Parathyroid adenoma (tissue), 2 donors: Measurements from ENCODE around the gene HPS5.

Experiments used
- H2AFZ ChIP-seq: fragments of 300-600 bp; sonication (generic); one replicate; pipeline ENCODE4 v1.7.0; 2017; ENCODE audit warnings: antibody characterized with exemption, mild to moderate bottlenecking
- H3K27ac ChIP-seq: fragments of 300-600 bp; sonication (generic); one replicate; pipeline ENCODE4 v1.7.0; 2017
- H3K27me3 ChIP-seq: fragments of 300-600 bp; sonication (generic); one replicate; pipeline ENCODE4 v1.7.0; 2017; ENCODE audit warnings: low read length; ENCODE audit not compliant: control insufficient read depth, insufficient read depth
- H3K36me3 ChIP-seq: fragments of 300-600 bp; sonication (generic); one replicate; pipeline ENCODE4 v1.7.0; 2017; ENCODE audit warnings: low read length; ENCODE audit not compliant: control insufficient read depth, insufficient read depth
- H3K4me1 ChIP-seq: fragments of 300-600 bp; sonication (generic); one replicate; pipeline ENCODE4 v1.7.0; 2017; ENCODE audit warnings: control low read depth
- H3K4me2 ChIP-seq: fragments of 300-600 bp; sonication (generic); one replicate; pipeline ENCODE4 v1.7.0; 2017; ENCODE audit warnings: low read length
- H3K4me3 ChIP-seq: fragments of 300-600 bp; sonication (generic); one replicate; pipeline ENCODE4 v1.7.0; 2017; ENCODE audit warnings: low read depth, low read length
- H3K79me2 ChIP-seq: fragments of 300-600 bp; sonication (generic); one replicate; pipeline ENCODE4 v1.7.0; 2017; ENCODE audit warnings: control low read depth
- H3K9ac ChIP-seq: fragments of 300-600 bp; sonication (generic); one replicate; pipeline ENCODE4 v1.7.0; 2017; ENCODE audit warnings: mild to moderate bottlenecking
- H3K9me3 ChIP-seq: fragments of 300-600 bp; sonication (generic); one replicate; pipeline ENCODE4 v1.7.0; 2017; ENCODE audit warnings: low read length; ENCODE audit not compliant: control insufficient read depth
- CTCF ChIP-seq: fragments of 300-600 bp; sonication (generic); IDR thresholded peaks from one replicate; pipeline ENCODE4 v1.7.0; 2017; ENCODE audit warnings: antibody characterized with exemption, mild to moderate bottlenecking
- donor health status: primary hyperparathyroidism.

Gene HPS5

DNA sequence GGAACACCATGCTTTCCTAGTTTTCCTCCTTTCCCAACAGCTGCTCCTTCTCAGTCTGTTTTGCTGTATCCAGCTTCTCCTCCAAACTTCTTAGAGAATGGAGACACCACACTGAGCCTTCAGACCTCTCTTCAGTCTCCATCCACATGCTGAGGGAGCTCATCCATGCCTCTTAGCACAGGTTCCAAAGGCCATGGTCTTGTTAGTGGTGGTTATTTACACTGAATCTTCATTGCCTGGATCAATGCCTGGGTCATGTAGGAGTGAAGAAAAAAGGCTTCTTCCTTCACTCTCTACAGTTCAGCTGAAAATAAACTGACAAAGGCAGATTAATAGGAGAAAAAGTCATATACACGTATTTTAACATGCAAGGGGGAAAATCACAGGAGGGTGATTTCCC lies 82.3 kb downstream of the HPS5 start:
- no peak overlapping the region for H3K9ac ChIP-seq
- H3K9me3 ChIP-seq, result no peaks in the 10 kb centered on the region
- H3K27me3 ChIP-seq, result no peaks in the 10 kb centered on the region
- no peaks in the 10 kb centered on the region for H3K36me3 ChIP-seq
- no peak for TF ChIP-seq CTCF
- no peak overlapping the region for H3K27ac ChIP-seq
- H3K79me2 ChIP-seq, result no peaks in the 10 kb centered on the region
- no peak overlapping the region for H3K4me3 ChIP-seq
- no peaks in the 10 kb centered on the region for H3K4me1 ChIP-seq
- no peak overlapping the region for H2AFZ ChIP-seq
- no peak overlapping the region for H3K4me2 ChIP-seq

DNA sequence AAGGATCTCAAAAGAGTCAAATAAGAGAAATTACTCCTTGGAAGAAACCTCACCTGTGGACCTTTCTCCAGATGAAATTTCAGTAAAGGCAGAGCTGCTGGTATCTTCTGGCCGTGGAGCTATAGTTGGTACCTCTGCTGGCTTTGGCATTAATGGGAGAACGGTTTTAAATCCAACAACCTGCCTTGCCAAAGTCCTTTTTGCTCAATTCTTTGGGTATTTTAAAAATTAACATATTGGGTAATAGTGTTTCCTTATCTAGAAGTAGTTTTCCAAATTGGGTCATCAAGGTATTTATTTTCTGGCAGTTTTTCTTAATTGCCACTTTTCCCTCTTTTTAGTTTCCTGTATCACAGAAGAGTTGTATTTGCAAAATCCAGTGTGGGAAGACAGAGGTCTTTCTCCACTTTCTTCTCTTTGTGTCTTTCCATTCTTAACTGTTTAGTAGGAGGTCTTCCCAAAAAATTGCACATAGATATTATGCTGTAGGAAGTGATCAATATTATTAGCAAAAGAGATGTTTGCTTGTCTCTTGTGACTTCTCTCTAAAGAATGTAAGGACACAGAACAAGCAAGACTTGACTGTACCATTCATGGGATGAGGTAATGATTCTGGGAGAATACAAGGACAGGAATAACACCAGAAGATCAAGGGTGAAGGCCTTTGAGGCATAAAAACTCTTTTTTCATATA lies 85.1 kb downstream of the HPS5 start, which contains the start of gene SAA4:
Gene SAA4, minus strand, starts transcription at position 139 of the 693 bp plus-strand sequence. CDS start 876 bp downstream, outside the sequence.
- no peaks in the 10 kb centered on the region for H3K27me3 ChIP-seq
- H3K4me1 ChIP-seq, result no peaks in the 10 kb centered on the region

DNA sequence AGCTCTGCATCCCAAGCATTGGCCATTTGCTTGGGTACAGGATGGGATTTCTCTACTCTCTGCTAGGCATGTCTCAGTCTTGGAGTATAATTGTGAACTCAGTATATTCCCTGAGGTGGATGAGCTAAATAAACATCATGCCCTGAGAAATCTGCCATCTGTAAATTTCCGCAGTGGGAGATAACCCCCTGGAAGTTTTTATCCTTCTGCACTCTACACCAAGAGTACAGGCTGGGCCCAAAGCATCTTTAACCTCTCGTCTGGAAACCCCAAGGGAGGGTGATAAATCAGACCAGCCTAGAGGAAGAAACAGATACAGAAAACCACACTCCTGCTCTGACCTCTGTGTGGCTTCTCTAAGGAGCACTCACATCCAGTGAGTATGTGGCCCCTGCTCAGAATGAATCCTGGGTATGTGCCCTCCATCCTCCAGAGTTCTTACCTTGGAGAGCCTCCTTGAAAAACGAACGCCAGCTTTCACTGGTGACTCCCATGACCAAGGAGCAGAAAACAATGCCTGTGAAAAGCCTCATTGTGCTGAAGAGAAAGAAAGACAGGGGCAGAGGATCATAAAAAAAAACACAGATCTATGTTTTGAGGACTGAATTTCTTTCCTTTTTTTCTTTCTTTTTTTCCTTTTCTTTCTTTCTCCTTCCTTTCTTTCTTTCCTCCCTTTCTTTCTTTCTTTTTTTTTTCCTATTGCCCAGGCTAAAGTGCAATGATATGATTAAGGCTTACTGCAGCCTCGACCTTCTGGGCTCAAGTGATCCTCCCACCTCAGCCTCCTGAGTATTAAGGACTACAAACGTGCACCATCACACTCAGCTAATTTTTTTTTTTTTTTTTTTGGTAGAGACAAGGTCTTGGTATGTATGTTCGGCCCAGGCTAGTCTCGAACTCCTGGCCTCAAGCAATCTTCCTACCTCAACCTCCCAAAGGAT lies 86.3 kb downstream of the HPS5 start:
- Histone ChIP-seq H3K36me3 (no peaks in the 10 kb centered on the region), H3K9ac (no peak overlapping the region)

More for the DNA sequence above, 85.1 kb downstream of the HPS5 start, which contains the start of gene SAA4:
- Histone ChIP-seq H3K36me3 (no peaks in the 10 kb centered on the region), H3K9me3 (no peaks in the 10 kb centered on the region), H3K4me2 (no peak within 1 kb of the TSS), H3K9ac (no peak within 1 kb of the TSS), H3K79me2 (no peaks in the 10 kb centered on the region), H3K27ac (no peak within 1 kb of the TSS), H2AFZ (no peak within 1 kb of the TSS), H3K4me3 (no peak within 1 kb of the TSS)
- no peak for TF ChIP-seq CTCF

DNA sequence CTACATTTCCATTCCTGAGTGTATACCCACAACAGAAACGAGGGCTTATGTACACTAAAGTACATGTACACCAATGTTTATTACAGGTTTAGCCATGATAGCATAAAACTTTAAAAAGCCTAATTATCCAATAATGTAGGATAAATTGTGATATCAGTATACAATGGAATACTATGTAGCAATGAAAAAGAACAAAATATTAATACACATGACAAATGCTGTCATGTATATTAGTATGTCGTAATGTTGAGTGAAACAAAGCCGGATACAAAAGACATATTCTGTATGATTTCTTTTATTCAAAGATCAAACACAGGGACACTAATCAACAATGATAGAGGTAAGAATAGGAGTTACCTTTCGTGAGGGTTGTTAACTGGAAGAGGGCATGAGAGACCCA lies 88.0 kb downstream of the HPS5 start:
- Histone ChIP-seq H3K4me1 (no peaks in the 10 kb centered on the region), H2AFZ (no peak overlapping the region), H3K36me3 (no peaks in the 10 kb centered on the region), H3K4me3 (no peak overlapping the region), H3K27ac (no peak overlapping the region), H3K9ac (no peak overlapping the region), H3K4me2 (no peak overlapping the region), H3K9me3 (no peaks in the 10 kb centered on the region), H3K27me3 (no peaks in the 10 kb centered on the region), H3K79me2 (no peaks in the 10 kb centered on the region)
- no peak for TF ChIP-seq CTCF

More for the DNA sequence above, 86.3 kb downstream of the HPS5 start:
- H2AFZ ChIP-seq, result no peak overlapping the region
- H3K27ac ChIP-seq, result no peak overlapping the region
- H3K27me3 ChIP-seq, result no peaks in the 10 kb centered on the region
- H3K4me3 ChIP-seq, result no peak overlapping the region
- H3K9me3 ChIP-seq, result no peaks in the 10 kb centered on the region
- H3K4me1 ChIP-seq, result no peaks in the 10 kb centered on the region
- no peak for TF ChIP-seq CTCF
- no peak overlapping the region for H3K4me2 ChIP-seq
- no peaks in the 10 kb centered on the region for H3K79me2 ChIP-seq
